ENCODE measurements around the gene KRTAP10-5. TPM values are rescaled to one million over a fixed set of nuclear protein-coding genes. Genes with fewer than 3 reads are reported as not detected.

Gene KRTAP10-5
- total RNA-seq, 2 donors from 2014 or later: not detected

GRCh38 chr21:44609193-44609592, 28.8 kb upstream of the KRTAP10-5 start:
- no peak for TF ChIP-seq CTCF (IDR thresholded peaks at IDR 0.05)
- intact Hi-C loops (cut with DNase I): no loop called here
- Histone ChIP-seq H3K9me3 (no peaks in the 10 kb centered on the region), H3K27me3 (no peaks in the 10 kb centered on the region), H3K4me3 (no peak overlapping the region), H3K36me3 (no peaks in the 10 kb centered on the region), H3K27ac (no peak overlapping the region), H3K9ac (ENCODE audit: low read depth in 2 of 2, low read length in 2 of 2) (no peak overlapping the region), H3K4me1 (no peaks in the 10 kb centered on the region)
- no peak for DNase-seq

DNA sequence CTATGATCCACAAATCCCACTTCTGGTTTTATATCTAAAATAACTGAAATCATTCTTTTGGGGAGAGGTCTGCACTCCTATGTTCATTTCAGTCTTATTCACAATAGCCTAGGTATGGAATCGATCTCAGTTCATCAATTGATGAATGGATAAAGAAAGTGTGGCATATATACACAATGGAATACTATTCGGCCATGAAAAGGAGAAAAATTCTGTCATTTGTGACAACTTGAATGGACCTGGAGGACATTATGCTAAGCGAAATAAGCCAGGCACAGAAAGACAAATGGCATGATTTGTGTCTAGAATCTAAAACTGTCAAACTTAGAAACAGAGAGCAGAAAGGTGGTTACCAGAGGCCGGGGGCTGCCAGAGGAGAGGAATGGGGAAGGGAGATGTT, 26.1 kb upstream of the KRTAP10-5 start:
- intact Hi-C loops (cut with DNase I): no loop called here
- Histone ChIP-seq H3K27ac (no peak overlapping the region), H3K4me3 (no peak overlapping the region), H3K9ac (ENCODE audit: low read depth in 2 of 2, low read length in 2 of 2) (no peak overlapping the region), H3K27me3 (no peaks in the 10 kb centered on the region), H3K36me3 (no peaks in the 10 kb centered on the region), H3K4me1 (no peaks in the 10 kb centered on the region), H3K9me3 (no peaks in the 10 kb centered on the region)
- TF ChIP-seq CTCF (IDR thresholded peaks at IDR 0.05): no peak
- DNase-seq: no peak

- no peak for TF ChIP-seq CTCF (IDR thresholded peaks at IDR 0.05)
- Histone ChIP-seq H3K4me3 (no peak overlapping the region), H3K27ac (no peak overlapping the region), H3K27me3 (no peaks in the 10 kb centered on the region), H3K4me1 (no peaks in the 10 kb centered on the region), H3K36me3 (no peaks in the 10 kb centered on the region), H3K9ac (ENCODE audit: low read depth in 2 of 2, low read length in 2 of 2) (no peak overlapping the region), H3K9me3 (no peaks in the 10 kb centered on the region)
- intact Hi-C loops (cut with DNase I): no loop called here
- DNase-seq: no peak
These were observed 23.5 kb upstream of the KRTAP10-5 start for GRCh38 chr21:44603911-44604310.

- no peak for DNase-seq
- Histone ChIP-seq H3K27ac (no peak overlapping the region), H3K4me1 (no peaks in the 10 kb centered on the region), H3K36me3 (no peaks in the 10 kb centered on the region), H3K9ac (ENCODE audit: low read depth in 2 of 2, low read length in 2 of 2) (no peak overlapping the region), H3K9me3 (no peaks in the 10 kb centered on the region), H3K27me3 (no peaks in the 10 kb centered on the region), H3K4me3 (no peak overlapping the region)
- intact Hi-C loops (cut with DNase I): no loop called here
- TF ChIP-seq CTCF (IDR thresholded peaks at IDR 0.05): no peak
These were observed 22.9 kb upstream of the KRTAP10-5 start for GRCh38 chr21:44603109-44603875.

DNA sequence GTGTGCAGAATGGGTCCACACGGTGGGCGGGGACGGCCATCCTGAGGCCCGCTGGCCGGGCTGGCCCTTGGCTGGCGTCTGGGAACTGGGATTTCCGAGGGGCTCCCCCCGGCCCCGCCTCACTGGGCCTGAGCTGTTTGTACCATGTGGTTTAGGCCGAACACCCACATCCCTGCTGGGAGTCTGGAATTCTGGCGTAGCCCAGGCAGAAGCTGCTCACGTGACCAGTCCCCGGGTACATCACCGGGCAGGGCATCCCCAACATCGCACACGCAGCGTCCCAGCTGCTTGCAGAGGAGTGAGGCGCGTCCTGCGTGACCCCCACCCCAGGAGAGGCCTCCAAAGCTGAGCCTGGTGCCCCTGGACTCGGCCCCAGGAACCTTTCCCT, 22.1 kb upstream of the KRTAP10-5 start:
- H3K9ac ChIP-seq (ENCODE audit: low read depth in 2 of 2, low read length in 2 of 2): no peak overlapping the region
- DNase-seq: no peak
- no peaks in the 10 kb centered on the region for H3K4me1 ChIP-seq
- no peaks in the 10 kb centered on the region for H3K9me3 ChIP-seq
- intact Hi-C loops (cut with DNase I): no loop called here
- H3K27ac ChIP-seq: no peak overlapping the region
- H3K27me3 ChIP-seq: no peaks in the 10 kb centered on the region
- H3K36me3 ChIP-seq: no peaks in the 10 kb centered on the region
- TF ChIP-seq CTCF (IDR thresholded peaks at IDR 0.05): no peak
- H3K4me3 ChIP-seq: no peak overlapping the region

All from colonic mucosa (tissue), 4 donors.